Measurements from ENCODE around the gene CAPN15.

Gene CAPN15

DNA sequence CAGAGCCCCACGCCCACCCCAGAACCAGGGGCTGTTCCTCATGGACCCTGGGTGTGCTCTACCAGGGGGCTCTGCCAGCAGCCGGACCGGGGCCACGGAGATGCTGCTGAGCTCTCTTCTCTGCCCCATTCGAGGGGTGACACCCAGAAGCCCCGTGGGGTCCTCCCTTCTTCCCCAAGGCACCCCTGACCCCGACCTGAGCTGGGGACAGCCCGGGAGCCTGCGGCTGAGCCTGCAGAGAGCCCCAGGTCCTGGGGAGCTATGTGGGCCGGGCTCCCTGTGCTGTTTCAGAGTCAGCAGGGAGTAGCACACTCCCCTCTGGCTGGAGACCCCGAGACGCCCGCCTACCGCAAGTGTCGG, 31.5 kb downstream of the CAPN15 start:
- TF ChIP-seq, protein P1, sequence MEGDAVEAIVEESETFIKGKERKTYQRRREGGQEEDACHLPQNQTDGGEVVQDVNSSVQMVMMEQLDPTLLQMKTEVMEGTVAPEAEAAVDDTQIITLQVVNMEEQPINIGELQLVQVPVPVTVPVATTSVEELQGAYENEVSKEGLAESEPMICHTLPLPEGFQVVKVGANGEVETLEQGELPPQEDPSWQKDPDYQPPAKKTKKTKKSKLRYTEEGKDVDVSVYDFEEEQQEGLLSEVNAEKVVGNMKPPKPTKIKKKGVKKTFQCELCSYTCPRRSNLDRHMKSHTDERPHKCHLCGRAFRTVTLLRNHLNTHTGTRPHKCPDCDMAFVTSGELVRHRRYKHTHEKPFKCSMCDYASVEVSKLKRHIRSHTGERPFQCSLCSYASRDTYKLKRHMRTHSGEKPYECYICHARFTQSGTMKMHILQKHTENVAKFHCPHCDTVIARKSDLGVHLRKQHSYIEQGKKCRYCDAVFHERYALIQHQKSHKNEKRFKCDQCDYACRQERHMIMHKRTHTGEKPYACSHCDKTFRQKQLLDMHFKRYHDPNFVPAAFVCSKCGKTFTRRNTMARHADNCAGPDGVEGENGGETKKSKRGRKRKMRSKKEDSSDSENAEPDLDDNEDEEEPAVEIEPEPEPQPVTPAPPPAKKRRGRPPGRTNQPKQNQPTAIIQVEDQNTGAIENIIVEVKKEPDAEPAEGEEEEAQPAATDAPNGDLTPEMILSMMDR (IDR thresholded peaks at IDR 0.05; ENCODE audit: low read depth, low read length) = no peak
- H3K4me3 ChIP-seq (ENCODE audit: low read depth, low read length) = no peak overlapping the region

DNA sequence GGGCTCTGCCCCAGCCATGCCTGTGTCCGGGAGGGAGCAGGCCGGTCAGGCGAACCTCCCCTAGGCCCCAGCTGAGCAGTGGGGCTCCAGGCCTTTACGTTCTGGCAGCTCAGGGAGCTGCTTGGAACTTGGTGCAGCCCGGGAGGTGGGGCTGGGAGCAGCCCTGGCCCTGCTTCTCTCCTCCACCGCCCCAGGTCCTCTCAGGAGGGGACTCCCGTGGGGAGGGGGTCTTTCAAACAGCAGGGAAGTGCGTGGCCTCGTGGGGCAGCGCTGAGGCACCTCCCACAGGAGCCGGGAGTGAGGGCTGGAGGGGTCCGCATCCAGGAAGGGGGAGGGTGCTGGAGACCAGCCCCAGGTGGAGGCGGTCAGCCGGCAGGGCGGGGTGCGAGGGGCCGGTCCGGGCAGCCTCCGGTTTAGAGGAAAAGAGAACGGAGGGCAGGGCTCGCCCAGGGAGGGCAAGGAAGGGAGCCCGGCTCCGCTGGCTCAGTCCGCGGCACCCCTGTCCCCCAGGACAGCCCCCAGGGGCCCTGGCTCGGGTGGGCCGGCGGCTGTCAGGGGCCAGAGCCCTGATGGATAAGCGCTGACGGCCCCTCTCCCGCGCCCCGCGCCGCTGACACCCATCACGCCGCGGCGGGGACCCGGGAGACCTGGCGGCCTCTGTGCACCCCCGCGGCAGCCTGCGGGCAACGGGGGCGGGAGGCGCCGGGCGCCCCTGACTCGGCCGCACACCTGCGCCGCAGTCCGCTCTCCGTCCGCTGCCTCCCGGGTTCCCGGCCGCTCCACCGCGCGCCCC, 32.1 kb downstream of the CAPN15 start:
- TF ChIP-seq, protein P1 (IDR thresholded peaks at IDR 0.05; ENCODE audit: low read depth, low read length) = no peak
- H3K4me3 ChIP-seq (ENCODE audit: low read depth, low read length) = no peak overlapping the region

DNA sequence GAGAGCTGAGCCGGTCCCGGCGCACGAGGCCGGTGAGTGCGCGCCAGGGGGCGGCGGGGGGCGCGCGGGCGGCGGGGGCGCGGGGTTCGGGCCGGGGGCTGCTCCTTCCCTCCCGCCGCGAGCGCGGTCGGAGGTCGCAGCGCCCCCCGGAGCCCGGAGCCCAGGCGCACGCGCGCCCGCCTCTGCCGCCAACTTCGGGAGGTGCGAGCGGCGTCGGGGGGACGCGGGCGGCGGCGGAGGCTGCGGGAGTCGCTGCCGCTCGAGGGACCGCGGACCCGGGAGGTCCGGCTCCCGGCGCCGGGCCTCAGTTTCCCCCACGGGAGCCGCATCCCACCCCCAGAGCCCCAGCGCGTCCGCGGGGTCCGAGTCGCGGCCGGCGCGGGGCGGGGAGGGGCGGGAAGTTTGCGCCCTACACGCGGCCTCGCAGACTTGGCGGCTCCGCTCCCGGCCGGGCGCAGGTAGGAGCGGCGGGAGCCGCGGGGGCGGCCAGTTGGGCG, 32.7 kb downstream of the CAPN15 start, which contains the start of gene PRR35:
TSS of gene PRR35 (plus strand) at position 191 of the 497 bp plus-strand sequence. CDS start 2,901 bp downstream, outside the sequence.
- TF ChIP-seq, protein P1 (IDR thresholded peaks at IDR 0.05; ENCODE audit: low read depth, low read length) = no peak
- H3K4me3 ChIP-seq (ENCODE audit: low read depth, low read length) = no peak within 1 kb of the TSS

DNA sequence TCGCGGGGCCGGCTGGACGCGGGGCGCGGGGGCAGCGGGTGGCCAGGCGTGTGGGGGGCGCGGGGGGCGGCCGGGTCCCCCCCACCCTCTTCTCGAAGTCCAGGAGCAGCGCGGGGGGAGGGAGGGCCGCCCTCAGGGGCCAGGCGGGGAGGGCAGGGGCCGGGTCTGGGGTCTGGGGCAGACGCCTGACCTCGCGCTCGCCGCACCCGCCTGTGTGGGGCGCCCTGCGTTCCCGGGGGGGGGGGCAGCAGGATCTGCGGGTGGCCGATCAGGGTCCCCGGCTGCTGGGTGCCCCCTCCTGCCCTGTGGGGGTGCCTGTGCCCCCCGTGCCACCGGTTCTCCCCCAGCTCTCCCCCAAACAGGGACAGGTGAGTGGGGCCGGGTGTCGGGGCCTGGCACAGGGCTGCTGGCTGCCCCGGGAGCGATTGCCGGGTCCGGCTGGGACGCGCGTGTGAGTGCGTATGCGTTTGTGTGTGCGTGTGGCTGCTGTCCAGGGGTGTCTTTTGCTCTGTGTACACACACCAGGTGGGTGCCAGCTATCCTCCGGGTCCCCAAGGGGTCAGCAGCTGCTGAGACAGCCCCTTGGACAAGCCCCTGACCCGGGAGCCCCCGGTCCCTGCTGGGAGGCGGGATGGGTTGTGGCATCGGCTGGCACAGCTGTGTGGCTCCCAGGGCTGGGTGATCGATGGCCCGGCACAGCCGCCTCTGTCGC, 33.3 kb downstream of the CAPN15 start:
- TF ChIP-seq, protein P1 (IDR thresholded peaks at IDR 0.05; ENCODE audit: low read depth, low read length) = no peak
- no peak overlapping the region for H3K4me3 ChIP-seq (ENCODE audit: low read depth, low read length)

DNA sequence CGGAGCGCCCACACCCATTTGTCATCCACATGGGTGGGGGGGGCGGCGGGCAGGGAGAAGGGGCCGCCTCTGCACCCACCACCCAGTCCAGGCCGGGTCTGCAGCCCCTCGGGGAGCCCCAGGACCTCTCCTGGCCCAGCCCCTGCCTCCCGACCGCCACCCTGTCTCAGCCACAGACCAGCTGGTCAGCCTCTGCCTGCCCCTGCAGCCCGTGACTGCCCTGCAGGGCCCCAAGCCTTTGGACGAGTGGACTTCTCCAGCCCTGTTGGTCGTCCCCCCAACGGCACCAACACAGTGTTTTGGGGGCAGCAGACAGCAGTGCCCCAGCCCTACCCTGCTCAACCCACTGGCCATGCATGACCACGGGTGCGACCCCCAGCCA, 33.9 kb downstream of the CAPN15 start:
- no peak overlapping the region for H3K4me3 ChIP-seq (ENCODE audit: low read depth, low read length)
- TF ChIP-seq, protein P1 (IDR thresholded peaks at IDR 0.05; ENCODE audit: low read depth, low read length) = no peak

DNA sequence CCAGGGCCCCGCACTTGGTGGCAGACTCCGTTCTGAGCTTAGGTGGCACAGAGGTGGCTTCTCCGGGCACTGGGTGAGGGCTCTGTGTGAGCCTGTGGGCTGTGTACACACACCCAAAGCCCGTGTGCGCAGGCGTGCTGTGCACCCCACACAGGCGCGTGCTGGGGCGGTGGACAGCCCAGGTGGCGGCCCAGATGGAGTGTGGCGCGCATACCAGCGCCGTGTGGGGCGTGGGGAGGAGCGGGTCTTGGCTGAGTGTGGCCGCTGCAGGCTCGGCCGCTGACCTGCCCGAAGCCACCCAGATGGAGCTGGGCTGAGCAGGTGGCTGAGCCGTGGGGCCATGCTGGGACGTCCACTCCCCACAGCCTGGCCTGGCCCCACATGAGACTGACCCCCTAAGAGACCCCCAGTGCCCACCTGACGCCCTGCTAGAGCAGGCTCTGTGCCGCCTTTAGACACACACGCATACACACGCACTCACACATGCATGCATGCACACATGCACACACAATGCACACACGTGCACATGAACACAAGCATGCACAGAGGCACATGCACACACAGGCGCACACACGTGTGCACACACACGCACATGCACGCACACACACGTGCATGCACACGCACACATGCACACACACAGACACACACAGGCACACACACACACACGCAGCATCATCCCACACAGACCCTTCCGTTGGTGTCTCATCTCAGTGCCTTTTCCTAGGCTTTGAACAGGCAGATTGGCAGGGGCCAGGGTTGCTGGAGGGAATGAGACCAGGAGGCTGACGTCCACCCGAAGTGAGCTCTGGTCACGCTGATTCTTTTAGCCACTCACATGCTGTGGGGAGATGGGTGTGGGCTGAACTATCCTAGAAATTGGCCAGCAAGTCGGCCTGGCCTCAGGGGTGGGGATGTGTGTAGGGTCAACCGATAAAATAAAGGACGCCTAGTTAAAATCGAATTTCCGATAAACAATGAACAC, 34.7 kb downstream of the CAPN15 start:
- H3K4me3 ChIP-seq (ENCODE audit: low read depth, low read length) = no peak overlapping the region
- TF ChIP-seq, protein P1 (IDR thresholded peaks at IDR 0.05; ENCODE audit: low read depth, low read length) = no peak
